NCI-H1417 treated with DMSO at 0.1 percent for 48 hours (cell line): ENCODE measurements around the gene RTL10.

Source experiments
- DNase-seq: peaks from one replicate; lab custom pipeline; 2025; lab: John Stamatoyannopoulos, UW

RTL10 gene

GRCh38 chr22:19808873-19809478, 45.7 kb downstream of the RTL10 start:
- DNase-seq, result no peak

- DNase-seq, result no peak
These were observed 46.5 kb downstream of the RTL10 start for GRCh38 chr22:19807914-19808872.

GRCh38 chr22:19807161-19807913, 47.3 kb downstream of the RTL10 start:
- DNase-seq, result no peak

- no peak for DNase-seq
These were observed 48.2 kb downstream of the RTL10 start for GRCh38 chr22:19806213-19807160.

GRCh38 chr22:19805821-19806212, 48.9 kb downstream of the RTL10 start:
- DNase-seq, result no peak
